Measurements from ENCODE around the gene NEU3.

GRCh38 chr11:75025561-75025960 is 36.8 kb downstream of the NEU3 start:
- TF ChIP-seq POLR2A (IDR thresholded peaks at IDR 0.05): no peak
- TF ChIP-seq, protein P1, sequence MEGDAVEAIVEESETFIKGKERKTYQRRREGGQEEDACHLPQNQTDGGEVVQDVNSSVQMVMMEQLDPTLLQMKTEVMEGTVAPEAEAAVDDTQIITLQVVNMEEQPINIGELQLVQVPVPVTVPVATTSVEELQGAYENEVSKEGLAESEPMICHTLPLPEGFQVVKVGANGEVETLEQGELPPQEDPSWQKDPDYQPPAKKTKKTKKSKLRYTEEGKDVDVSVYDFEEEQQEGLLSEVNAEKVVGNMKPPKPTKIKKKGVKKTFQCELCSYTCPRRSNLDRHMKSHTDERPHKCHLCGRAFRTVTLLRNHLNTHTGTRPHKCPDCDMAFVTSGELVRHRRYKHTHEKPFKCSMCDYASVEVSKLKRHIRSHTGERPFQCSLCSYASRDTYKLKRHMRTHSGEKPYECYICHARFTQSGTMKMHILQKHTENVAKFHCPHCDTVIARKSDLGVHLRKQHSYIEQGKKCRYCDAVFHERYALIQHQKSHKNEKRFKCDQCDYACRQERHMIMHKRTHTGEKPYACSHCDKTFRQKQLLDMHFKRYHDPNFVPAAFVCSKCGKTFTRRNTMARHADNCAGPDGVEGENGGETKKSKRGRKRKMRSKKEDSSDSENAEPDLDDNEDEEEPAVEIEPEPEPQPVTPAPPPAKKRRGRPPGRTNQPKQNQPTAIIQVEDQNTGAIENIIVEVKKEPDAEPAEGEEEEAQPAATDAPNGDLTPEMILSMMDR (IDR thresholded peaks at IDR 0.05): no peak

Data from testis (tissue), 2 donors.